GM10248 (cell line): ENCODE data around the gene ARHGAP31.

Experiments
- CTCF ChIA-PET: fragments of 300-600 bp; sonication (Branson Sonifier 250); formaldehyde crosslinking; extraction: SDS; loops from one replicate; lab custom pipeline; 2021; ENCODE audit warnings: antibody characterized with exemption; lab: Yijun Ruan, JAX
- POLR2A ChIA-PET: fragments of 350-650 bp; sonication (Branson Sonifier 250); formaldehyde crosslinking; extraction: SDS; loops from one replicate; lab custom pipeline; 2020; ENCODE audit warnings: antibody characterized with exemption; lab: Yijun Ruan, JAX
- DNase-seq: peaks from one replicate; pipeline ENCODE4 v3.0.0; 2012; ENCODE audit errors: extremely low spot score
- TF ChIP-seq, protein P1 (sequence below): IDR thresholded peaks from 2 replicates; pipeline ENCODE4 v1.5.1; 2012; ENCODE audit warnings: mild to moderate bottlenecking, low read depth; ENCODE audit errors: extremely low read depth, missing control alignments, control extremely low read depth

ARHGAP31 gene

DNA sequence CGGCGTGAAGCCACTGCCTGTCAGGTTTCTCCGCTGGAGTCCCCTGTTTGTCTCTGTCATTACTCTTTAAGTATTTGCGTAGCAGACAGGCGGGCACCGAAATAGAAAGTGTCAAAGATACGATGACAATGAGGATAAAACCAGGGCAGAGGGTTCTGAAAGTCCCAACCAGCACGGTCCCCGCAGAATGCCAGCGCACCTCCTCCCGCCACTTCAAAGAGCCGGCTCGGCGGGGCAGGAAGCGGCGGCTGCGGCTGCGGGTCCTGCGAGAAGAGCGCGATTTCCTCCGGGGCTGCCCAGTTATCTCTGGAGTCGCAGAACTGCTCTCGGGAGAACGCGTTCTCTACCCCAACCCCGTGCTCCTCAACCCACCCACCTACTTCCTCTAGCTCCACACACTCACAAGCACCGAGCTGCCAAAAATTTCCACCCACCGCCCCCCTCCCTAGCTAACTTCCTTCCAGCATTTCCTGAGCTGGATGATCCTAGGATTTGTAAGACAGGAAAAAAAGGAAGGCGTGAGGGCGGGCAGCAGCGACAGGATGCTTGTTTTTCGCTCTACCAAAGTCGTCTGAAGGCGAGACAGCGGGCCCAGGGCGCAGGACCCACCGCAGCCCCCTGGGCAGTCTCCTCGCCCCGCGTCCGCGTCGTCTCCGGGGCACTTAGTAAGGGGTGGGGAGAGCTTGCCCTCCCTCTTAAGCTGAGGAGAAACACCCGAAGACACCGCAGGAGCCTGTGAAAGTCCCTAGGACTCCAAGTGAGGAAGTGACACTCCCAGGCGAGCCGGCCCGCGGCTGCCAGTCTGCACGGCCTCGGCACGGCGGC is at the start of gene ARHGAP31:
Gene ARHGAP31 (plus strand): TSS at position 513 of the 825 bp plus-strand sequence. CDS start 522 bp downstream, outside the sequence.
- ChIA-PET POLR2A (interaction anchor here (0.7 kb wide), 1 partner anchor 53 kb away, joined by 3 read pairs; the partner anchor contains the start of gene B4GALT4), CTCF (interaction anchor here (1.2 to 2.2 kb wide), 7 partner anchors 10 to 647 kb away, joined by 3 to 9 read pairs (median 4); partner anchors contain the start of gene B4GALT4)
- DNase-seq, result peak; percentile 82
- TF ChIP-seq, protein P1, sequence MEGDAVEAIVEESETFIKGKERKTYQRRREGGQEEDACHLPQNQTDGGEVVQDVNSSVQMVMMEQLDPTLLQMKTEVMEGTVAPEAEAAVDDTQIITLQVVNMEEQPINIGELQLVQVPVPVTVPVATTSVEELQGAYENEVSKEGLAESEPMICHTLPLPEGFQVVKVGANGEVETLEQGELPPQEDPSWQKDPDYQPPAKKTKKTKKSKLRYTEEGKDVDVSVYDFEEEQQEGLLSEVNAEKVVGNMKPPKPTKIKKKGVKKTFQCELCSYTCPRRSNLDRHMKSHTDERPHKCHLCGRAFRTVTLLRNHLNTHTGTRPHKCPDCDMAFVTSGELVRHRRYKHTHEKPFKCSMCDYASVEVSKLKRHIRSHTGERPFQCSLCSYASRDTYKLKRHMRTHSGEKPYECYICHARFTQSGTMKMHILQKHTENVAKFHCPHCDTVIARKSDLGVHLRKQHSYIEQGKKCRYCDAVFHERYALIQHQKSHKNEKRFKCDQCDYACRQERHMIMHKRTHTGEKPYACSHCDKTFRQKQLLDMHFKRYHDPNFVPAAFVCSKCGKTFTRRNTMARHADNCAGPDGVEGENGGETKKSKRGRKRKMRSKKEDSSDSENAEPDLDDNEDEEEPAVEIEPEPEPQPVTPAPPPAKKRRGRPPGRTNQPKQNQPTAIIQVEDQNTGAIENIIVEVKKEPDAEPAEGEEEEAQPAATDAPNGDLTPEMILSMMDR, result no peak

DNA sequence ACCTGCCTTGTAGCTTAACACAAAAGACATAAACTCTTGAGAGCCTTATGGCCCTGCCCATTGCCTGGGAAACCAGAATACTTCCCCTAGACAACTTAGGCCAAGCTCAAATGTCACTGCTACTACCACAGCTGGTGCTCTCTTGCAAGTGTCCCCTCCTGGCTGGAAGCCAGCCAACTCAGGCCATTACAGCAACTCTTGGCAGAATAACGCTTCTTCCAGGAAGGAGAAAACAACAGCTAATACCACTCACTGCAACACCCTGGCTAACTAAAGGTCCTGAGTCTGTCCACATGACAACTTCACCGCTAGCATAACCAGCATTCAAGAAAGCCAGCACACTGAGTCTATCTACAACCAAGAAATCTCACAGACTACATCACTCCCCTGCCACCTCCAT is 48.4 kb upstream of the ARHGAP31 start:
- POLR2A ChIA-PET, result no interaction called here
- TF ChIP-seq, protein P1, result no peak
- no peak for DNase-seq
- CTCF ChIA-PET, result interaction anchor here (0.9 to 3.3 kb wide), 9 partner anchors 8 to 435 kb away, joined by 3 to 13 read pairs (median 4); partner anchors contain the start of gene TEX55

DNA sequence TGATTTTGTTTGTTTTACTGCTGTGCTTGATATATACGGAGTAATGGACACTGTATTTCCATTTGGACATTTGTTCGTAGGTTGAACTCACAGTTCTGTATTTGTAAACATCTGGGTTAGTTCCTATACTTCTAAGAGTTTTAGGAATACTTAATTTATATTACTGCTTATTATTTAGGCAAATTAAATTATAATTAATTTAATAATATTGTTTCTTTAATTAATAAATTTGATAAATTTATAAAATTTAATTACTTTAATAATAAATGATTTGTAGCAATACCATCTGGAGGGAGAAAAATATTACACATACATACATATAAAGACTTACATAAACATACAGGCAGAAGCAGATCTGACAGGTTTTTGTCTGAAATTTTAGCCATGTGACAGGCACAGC is 39.0 kb upstream of the ARHGAP31 start:
- POLR2A ChIA-PET, result no interaction called here
- TF ChIP-seq, protein P1, result no peak

GRCh38 chr3:119257111-119257510 is 37.1 kb upstream of the ARHGAP31 start:
- ChIA-PET CTCF (interaction anchor here (2.4 to 3.1 kb wide), 2 partner anchors 16 to 17 kb away, joined by 12 to 25 read pairs; partner anchors contain the start of gene B4GALT4), POLR2A (interaction anchor here (0.5 kb wide), 1 partner anchor 418 kb away, joined by 4 read pairs; no protein-coding TSS in a partner anchor)
- no peak for DNase-seq
- TF ChIP-seq, protein P1, result no peak

More for the DNA sequence above, 39.0 kb upstream of the ARHGAP31 start:
- no peak for DNase-seq
- CTCF ChIA-PET, result no interaction called here

GRCh38 chr3:119257654-119258410 is 36.4 kb upstream of the ARHGAP31 start:
- TF ChIP-seq, protein P1, result no peak
- ChIA-PET POLR2A (interaction anchor here (0.8 to 1.5 kb wide), 2 partner anchors 17 to 20 kb away, joined by 3 read pairs; partner anchors contain the start of gene B4GALT4), CTCF (interaction anchor here (1.0 to 3.1 kb wide), 6 partner anchors 11 to 484 kb away, joined by 3 to 25 read pairs (median 8); partner anchors contain the start of gene B4GALT4)
- no peak for DNase-seq
